ENCODE results near the gene RTL9.

RTL9 gene

GRCh38 chrX:110407910-110408545 is 49.4 kb downstream of the RTL9 start:
- DNase-seq, result peak; percentile 0 to 64 (median 6)

All from stimulated activated naive CD4-positive, alpha-beta T cell (primary cell).